Measurements from ENCODE around the gene RPS15.

The RPS15 gene
- 64.8 to 184 (median 127) reads per million in 18 experiments for total RNA-seq

DNA sequence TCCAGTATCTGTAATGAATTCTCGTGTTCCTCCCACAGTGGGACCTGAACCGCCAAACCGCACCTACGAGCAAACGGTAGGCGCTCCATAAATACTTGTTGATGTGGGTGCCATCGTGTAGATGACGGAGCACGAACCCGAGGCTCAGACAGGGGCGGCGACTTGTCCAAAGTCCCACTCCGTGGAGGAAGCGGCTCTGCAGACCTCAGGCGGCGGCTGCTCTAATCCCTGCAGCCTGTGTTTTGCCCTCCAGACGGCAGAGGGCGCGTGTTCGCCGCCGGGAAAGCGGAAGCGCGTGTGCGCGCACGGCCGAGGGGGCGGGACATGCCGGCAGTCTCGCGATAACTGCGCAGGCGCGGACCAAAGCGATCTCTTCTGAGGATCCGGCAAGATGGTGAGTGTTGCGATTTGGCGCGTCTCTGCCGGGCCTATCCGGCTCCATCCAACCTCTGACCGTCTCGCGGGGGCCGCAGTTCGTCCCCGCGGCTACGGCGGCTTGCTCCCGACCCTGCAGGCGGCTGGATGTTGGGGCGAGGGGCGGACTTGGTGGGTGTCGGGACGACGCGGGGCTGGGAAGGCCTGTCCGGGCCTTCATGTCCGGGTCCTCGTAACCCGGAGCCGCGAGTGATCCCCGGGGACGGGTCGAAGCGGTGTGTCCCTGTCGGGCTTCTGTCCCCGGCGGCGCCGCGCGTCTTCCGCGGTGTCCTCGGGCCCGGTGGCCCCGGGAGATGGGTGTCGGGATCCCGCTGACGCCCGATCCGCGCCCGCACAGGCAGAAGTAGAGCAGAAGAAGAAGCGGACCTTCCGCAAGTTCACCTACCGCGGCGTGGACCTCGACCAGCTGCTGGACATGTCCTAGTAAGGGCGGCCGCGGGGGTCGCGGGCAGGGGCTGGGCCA lies at the start of gene RPS15:
RPS15 (plus strand) TSS at position 362 of the 898 bp plus-strand sequence; CDS start at position 392, 30 bp downstream.
- peak; percentile 95 to 97 for DNase-seq

DNA sequence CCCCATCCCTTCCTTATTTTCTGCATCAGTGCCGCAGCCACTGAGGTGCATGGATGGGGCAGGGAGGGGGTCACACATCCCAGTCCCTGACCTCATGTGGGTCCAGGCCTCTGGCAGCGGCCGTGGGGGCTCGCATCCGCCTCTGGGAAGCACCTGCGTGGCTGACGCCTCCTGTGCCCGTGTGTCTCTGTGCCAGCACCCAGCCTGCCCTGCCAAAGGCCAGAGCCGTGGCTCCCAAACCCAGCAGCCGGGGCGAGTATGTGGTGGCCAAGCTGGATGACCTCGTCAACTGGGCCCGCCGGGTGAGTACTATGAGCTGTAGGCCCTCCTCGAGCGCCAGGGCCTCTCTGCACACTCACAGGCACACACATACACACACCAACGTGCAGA lies 49.6 kb upstream of the RPS15 start:
- DNase-seq = no peak

GRCh38 chr19:1389033-1389940 lies 48.9 kb upstream of the RPS15 start:
- DNase-seq = no peak

GRCh38 chr19:1390890-1391423 lies 47.2 kb upstream of the RPS15 start:
- no peak for DNase-seq

DNA sequence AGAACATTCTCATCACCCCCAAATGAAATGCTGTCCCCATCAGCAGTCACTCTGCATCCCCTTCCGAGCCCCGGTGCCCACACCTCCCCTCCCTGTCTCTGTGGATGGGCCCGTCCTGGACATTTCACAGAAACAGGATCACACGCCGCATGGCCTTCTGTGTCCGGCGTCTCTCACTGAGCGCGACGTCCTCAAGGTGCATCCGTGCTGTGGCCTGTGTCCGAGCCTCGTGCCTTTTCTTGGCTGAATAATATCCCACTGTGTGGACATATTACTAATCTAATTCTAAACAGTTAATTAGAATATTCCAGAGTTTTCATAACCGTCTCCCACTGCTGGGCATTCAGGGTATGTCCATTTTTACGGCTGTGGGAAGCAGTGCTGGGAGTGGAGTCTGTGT lies 45.8 kb upstream of the RPS15 start:
- no peak for DNase-seq

GRCh38 chr19:1392939-1393530 lies 45.2 kb upstream of the RPS15 start:
- no peak for DNase-seq

- no peak for DNase-seq
Measured at GRCh38 chr19:1393841-1394240, 44.4 kb upstream of the RPS15 start.

GRCh38 chr19:1394252-1395193 lies 43.7 kb upstream of the RPS15 start:
- DNase-seq = no peak

- no peak for DNase-seq
Measured at GRCh38 chr19:1395194-1396018, 42.8 kb upstream of the RPS15 start.

GRCh38 chr19:1396019-1396767 lies 42.0 kb upstream of the RPS15 start:
- DNase-seq = no peak

- no peak for DNase-seq
Measured at GRCh38 chr19:1396768-1397679, 41.2 kb upstream of the RPS15 start.

DNA sequence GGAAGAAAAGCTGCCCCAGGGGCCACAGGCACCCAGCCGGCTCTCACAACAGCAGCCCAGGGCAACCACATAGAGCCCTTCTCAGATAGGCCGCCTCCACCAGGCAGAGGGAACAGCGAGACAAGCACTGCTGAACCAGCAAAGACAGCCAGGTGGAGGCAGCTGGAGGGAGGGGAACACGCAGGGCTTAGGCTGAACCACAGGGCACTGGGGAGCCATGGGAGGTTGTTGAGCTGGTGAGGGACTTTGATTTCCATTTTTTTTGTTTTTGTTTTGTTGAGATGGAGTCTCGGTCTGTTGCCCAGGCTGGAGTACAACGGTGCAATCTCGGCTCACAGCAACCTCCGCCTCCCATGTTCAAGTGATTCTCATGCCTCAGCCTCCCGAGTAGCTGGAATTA lies 40.4 kb upstream of the RPS15 start:
- no peak for DNase-seq

GRCh38 chr19:1399079-1399478 lies 39.1 kb upstream of the RPS15 start:
- no peak for DNase-seq

DNA sequence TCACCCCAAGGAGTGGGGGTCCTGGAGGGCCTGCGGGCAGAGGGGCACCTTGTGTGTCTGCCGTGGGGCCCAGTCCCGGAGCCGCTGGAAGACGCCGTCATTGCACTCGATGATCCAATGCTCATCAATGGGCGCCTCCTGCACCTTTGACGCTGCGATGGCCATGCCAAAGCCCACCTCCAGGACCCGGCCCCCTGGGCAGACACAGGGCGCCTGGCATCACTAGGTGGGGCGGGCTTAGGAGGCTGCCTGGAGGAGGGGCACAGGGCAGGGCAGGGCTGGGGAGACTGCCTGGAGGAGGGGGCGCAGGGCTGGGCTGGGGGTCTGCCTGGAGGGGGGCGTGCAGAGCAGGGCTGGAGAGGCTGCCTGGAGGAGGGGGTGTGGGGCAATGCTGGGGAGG lies 38.5 kb upstream of the RPS15 start:
- DNase-seq = no peak

DNA sequence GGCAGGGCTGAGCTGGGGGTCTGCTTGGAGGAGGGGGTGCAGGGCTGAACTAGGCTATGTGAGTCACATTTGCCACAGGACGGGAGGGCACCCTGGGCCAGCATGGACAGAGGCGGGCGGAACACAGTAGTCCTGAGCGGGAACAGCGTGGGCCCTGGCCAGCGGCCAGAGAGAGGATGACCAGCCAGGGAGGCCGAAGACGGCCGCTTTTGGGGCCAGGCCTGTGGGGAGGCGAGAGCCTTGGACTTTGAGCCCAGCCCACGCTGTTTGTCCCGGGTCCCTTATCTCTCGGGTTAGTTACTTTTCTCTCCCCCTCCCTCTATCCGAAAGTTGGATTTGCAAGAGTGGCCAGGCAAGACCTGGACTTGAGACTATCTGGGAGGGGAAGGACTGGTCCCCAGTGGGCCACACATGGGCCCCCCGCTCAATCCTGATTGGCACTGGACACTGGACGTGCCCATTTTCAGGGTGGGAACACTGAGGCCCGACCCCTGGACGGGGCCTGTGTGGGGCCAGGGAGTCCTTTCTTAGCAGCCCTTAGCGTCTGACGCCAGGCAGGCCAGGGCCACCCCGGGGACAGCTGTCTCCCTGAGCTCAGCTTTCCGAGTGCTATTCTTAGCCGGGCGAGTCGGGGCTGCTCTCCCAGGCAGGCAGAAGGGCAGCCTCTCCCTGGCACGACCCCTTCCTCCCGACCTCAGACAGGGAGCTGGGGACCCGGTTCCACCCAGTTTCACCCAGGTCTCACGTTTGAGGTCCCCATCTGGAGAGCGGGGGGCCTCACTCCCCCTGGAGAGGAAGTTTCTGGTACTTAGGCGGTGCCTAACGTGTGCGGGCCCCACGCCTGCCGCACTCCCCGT lies 37.7 kb upstream of the RPS15 start:
- no peak for DNase-seq

DNA sequence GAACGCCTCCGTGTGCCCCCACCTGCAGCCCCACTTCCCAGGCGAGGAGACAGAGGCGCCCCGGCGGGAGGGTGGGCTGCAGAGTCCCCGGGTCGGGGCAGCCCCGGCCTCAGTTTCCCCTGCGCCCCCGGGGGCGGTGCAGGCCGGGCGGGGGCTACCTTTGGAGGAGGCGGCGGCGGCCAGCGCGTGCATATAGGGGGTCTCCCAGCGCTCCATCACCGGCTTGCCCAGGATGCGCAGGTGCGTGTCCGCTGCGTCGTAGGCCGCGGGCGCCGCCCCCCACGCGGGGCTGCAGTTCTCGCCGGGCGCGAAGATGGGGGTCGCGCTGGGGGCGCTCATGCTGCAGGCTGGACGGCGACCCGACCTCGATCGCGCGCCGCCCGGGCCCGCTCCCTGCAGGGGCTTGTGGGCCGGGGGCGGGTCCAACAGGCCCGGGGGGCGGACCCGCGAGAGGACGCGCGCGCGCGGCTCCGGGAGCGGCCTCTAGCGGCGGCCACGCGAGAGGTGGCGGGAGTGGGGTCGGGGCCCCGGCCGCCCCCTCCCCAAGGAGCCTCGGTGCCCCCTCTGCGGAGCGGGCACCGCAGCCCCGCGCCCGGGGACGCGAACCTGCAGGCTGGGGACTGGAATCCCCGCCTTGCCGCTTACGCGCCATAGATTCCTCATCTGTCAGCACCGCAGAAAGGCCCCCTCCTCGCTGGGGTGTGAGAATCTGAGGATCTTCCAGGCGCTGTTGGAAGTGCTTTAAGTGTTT lies 36.9 kb upstream of the RPS15 start, which contains the start of gene GAMT:
GAMT (minus strand) TSS at position 405 of the 751 bp plus-strand sequence; CDS start at position 339, 66 bp downstream.
- no peak for DNase-seq

DNA sequence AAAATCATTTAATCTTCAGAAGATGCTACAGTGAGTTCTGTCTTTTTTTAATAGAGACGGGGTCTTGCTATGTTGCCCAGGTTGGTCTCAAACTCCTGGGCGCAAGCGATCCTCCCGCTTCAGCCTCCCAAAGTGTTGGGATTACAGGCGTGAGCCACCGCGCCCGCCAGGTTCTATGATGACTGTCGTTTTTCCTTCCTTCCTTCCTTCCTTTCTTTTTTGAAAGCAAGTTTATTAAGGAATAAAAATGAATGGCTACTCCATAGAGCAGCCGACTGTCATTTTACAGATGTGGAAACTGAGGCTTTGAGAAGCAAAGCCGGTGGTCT lies 36.3 kb upstream of the RPS15 start:
- no peak for DNase-seq
